Activated CD4-positive, alpha-beta T cell treated with anti-CD3 and anti-CD28 coated beads, Interleukin-2, amount 10 ng/mL, durations not matched to agents 7 days and 5 days (primary cell): ENCODE data around the gene YAP1. TPM values are rescaled to one million over a fixed set of nuclear protein-coding genes. Genes with fewer than 3 reads are reported as not detected.

Source experiments
- CTCF ChIA-PET: fragments of 350-600 bp; sonication (Branson Sonifier 250); formaldehyde crosslinking; loops from one replicate; lab custom pipeline; 2021; ENCODE audit warnings: antibody characterized with exemption; lab: Charles Lee
- POLR2A ChIA-PET: fragments of 350-600 bp; sonication (Branson Sonifier 250); formaldehyde crosslinking; loops from one replicate; lab custom pipeline; 2021; ENCODE audit warnings: antibody characterized with exemption; lab: Charles Lee
- DNase-seq: peaks from one replicate; pipeline ENCODE4 v3.0.0-alpha.2; 2020
- H3K27ac Mint-ChIP-seq: one replicate; pipeline ENCODE4 v1.8.0; 2021; ENCODE audit warnings: mild to moderate bottlenecking, moderate library complexity, mixed read lengths
- H3K27me3 Mint-ChIP-seq: one replicate; pipeline ENCODE4 v1.8.0; 2021; ENCODE audit warnings: mixed read lengths
- H3K36me3 Mint-ChIP-seq: one replicate; pipeline ENCODE4 v1.8.0; 2021; ENCODE audit warnings: low read depth, mixed read lengths
- H3K4me1 Mint-ChIP-seq: one replicate; pipeline ENCODE4 v1.8.0; 2021; ENCODE audit warnings: mixed read lengths
- H3K4me3 Mint-ChIP-seq: one replicate; pipeline ENCODE4 v1.8.0; 2021; ENCODE audit warnings: mild to moderate bottlenecking, moderate library complexity, mixed read lengths
- H3K9me3 Mint-ChIP-seq: one replicate; pipeline ENCODE4 v1.8.0; 2021; ENCODE audit warnings: mixed read lengths
- total RNA-seq, 2 experiments: library from RNA; stranded (reverse); gene quantifications; one replicate each; pipeline ENCODE4 v1.2.3, GENCODE V29; 2021

The YAP1 gene
- total RNA-seq, 2 experiments from 2014 or later = not detected

DNA sequence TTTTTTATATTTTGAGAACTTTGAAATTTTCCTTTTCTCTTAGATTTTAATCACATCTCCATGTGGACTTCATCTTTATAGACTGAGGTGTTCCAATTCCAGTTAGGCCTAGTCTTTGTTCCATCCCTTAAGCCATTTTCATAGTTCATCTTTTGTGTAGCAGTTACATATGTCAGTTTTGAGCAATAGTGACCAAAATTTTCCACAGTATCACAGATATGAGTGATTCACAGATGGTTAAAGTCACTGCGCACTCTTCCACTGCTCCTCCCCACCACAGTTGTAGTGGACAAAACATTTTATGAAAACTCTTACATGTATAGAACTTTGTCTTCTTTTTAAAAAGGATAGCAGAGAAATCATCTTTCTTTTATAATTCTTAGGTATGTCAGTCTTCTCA, 42.8 kb downstream of the YAP1 start:
- ChIA-PET POLR2A (no interaction called here), CTCF (no interaction called here)
- no peaks in the 10 kb centered on the region for H3K4me1 Mint-ChIP-seq
- no peak overlapping the region for H3K27ac Mint-ChIP-seq
- H3K36me3 Mint-ChIP-seq = no peaks in the 10 kb centered on the region
- H3K4me3 Mint-ChIP-seq = no peak overlapping the region
- no peak for DNase-seq
- no peaks in the 10 kb centered on the region for H3K9me3 Mint-ChIP-seq
- H3K27me3 Mint-ChIP-seq = peaks cover 21% of the 10 kb centered on the region

DNA sequence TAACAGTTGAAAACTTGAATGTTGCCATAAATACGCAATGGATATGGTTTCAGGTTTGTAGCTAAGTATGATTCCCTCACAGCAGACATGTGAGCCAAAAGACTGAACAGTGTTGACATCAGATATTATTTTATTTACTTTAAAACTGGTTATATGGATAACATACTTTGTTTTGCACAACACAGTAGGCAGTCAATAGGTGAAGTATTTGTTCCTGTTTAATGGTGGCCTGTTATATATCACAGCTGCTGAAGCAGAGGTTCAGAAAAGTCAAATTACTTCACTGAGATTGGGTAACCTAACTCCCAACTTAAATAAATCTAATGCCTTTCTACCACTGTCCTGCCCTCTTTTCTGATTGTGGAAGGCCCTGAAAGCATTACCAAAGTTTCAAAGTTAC, 44.6 kb downstream of the YAP1 start:
- no peaks in the 10 kb centered on the region for H3K36me3 Mint-ChIP-seq
- ChIA-PET CTCF (no interaction called here), POLR2A (no interaction called here)
- DNase-seq = no peak
- H3K4me1 Mint-ChIP-seq = no peaks in the 10 kb centered on the region
- no peak overlapping the region for H3K4me3 Mint-ChIP-seq
- no peak overlapping the region for H3K27ac Mint-ChIP-seq
- no peaks in the 10 kb centered on the region for H3K9me3 Mint-ChIP-seq
- peaks cover 17% of the 10 kb centered on the region for H3K27me3 Mint-ChIP-seq

DNA sequence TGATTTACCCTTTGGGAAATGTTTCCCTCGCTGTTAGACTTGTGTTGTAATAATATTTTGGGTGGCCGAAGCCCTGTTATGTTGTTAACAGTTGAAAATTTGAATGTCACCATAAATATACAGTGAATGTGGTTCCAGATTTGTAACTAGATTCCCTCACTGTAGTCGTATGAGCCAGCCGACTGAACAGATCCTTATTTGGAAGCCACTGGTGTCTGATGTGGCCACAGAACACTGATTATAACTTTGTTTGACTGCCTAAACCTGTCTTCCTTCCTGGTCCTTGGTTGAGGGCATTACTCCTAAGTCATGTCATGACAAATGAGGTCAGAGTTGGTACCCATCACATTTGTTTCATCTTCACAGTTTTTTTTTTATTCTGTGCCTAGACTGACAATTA, 45.4 kb downstream of the YAP1 start:
- H3K27ac Mint-ChIP-seq = no peak overlapping the region
- CTCF ChIA-PET = no interaction called here
- POLR2A ChIA-PET = no interaction called here
- no peak for DNase-seq
- no peak overlapping the region for H3K4me3 Mint-ChIP-seq
- H3K4me1 Mint-ChIP-seq = no peaks in the 10 kb centered on the region
- peaks cover 17% of the 10 kb centered on the region for H3K27me3 Mint-ChIP-seq
- H3K36me3 Mint-ChIP-seq = no peaks in the 10 kb centered on the region
- no peaks in the 10 kb centered on the region for H3K9me3 Mint-ChIP-seq

DNA sequence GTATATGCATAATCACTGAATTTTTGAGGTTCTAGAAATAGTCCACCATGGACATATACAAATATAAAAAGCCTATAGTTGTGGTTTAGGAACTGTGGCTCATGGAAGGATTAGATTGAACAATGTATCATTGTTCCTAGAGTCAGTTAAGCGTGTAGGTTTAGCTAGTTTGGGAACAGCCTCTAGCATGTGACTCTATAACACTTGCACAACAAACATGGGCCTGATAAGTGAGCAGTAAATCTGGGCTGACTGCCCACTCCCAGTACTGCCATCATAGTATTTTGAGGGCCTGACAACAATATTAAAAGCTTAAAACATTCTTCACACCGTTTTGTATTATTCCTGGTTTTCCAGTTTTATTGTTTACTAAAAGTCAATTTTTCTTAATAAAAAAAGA, 47.0 kb downstream of the YAP1 start:
- H3K4me3 Mint-ChIP-seq = no peak overlapping the region
- ChIA-PET POLR2A (no interaction called here), CTCF (no interaction called here)
- H3K36me3 Mint-ChIP-seq = no peaks in the 10 kb centered on the region
- no peaks in the 10 kb centered on the region for H3K4me1 Mint-ChIP-seq
- peaks cover 14% of the 10 kb centered on the region for H3K27me3 Mint-ChIP-seq
- DNase-seq = no peak
- no peak overlapping the region for H3K27ac Mint-ChIP-seq
- no peaks in the 10 kb centered on the region for H3K9me3 Mint-ChIP-seq

DNA sequence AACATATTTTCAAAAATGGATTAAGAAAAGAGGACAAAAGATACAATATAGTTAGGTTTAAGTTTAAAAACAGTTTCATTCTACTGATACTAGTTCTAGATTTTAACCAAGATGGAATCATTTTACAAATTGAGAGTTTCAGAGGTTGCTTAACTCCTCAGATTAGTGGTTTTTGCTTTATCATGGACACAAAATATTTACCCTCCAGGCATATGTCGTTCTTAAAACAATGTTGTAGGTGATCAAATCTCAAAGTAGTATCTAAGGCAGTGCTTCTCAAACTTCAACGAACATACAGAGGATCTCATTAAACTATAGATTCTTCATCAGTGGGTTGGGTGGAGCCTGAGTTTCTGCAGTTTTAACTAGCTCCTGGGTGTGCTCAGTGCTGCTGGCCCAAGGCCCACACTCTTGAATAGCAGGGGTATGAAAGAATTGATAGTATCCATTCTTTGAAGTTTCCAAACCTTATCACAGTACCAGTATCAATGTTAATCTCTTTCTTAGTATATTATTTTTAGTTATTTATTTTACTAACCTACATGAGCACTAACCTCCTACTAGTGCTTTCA, 48.0 kb downstream of the YAP1 start:
- Mint-ChIP-seq H3K9me3 (no peaks in the 10 kb centered on the region), H3K27me3 (peaks cover 7% of the 10 kb centered on the region), H3K27ac (no peak overlapping the region), H3K36me3 (no peaks in the 10 kb centered on the region), H3K4me1 (no peaks in the 10 kb centered on the region), H3K4me3 (no peak overlapping the region)
- ChIA-PET POLR2A (no interaction called here), CTCF (no interaction called here)
- no peak for DNase-seq

DNA sequence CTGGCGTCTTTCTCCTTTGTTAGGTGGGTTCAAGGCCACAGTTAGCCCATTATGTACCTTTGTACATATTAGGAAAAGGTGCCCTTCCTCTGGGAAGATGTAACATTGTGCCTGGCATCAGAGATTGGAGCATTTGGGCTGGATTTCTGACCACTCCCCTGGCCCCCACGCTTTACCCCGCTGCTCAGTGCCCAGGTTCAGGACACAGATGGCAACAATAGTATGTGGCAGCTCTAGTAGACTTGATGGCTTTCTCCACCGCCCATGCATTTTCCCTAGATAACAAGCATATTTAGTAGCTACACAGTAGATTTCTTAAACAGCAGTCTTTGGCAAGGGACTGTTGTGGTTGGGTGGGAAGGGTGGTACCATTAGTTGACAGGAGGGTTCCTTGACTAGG, 53.1 kb downstream of the YAP1 start:
- peaks cover 2% of the 10 kb centered on the region for H3K27me3 Mint-ChIP-seq
- no peak overlapping the region for H3K4me3 Mint-ChIP-seq
- H3K9me3 Mint-ChIP-seq = no peaks in the 10 kb centered on the region
- POLR2A ChIA-PET = no interaction called here
- CTCF ChIA-PET = no interaction called here
- DNase-seq = no peak
- no peaks in the 10 kb centered on the region for H3K36me3 Mint-ChIP-seq
- no peak overlapping the region for H3K27ac Mint-ChIP-seq
- no peaks in the 10 kb centered on the region for H3K4me1 Mint-ChIP-seq

DNA sequence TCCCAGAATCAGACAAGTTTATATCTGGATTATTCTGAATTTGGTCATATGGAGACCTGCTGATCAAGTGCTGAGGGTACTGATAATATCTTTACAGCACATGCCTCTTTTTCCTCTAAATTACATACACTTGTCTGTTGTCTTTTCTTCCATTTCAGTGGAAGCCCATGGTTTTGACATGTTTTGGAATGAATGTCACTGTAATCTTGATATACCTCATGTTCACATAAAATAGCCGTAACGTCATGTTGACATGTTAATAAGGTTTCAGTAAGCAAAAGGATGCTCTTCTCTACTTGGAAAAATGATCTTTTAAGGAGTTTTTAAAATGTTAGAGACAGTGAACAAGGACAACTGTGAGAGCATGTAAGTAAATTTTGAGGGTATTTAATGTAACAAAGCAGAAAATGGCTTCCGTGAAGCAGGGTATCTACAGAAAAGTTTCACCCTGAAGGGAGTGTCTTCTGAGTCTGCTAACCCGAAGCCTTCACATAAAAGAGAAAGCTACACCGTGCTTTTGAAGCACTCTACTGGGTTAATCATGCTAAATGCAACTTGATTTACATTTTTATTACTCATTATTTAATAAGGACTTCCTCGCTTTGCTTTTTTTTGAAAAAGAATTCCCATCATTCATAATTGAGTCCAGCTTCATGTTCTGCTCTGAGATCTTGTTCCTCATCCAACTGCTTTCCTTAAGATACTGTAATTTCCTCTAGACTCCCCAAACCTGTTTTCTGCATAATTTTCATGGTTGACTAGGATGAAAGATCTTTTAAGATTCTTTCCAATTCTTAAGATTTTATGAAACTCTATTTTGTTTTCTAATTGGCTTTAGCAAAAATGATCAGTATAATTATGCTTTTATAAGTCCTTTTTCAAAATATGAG, 56.2 kb downstream of the YAP1 start:
- Mint-ChIP-seq H3K9me3 (no peaks in the 10 kb centered on the region), H3K4me1 (no peaks in the 10 kb centered on the region), H3K36me3 (no peaks in the 10 kb centered on the region), H3K4me3 (no peak overlapping the region), H3K27me3 (peaks cover 5% of the 10 kb centered on the region), H3K27ac (no peak overlapping the region)
- POLR2A ChIA-PET = no interaction called here
- no peak for DNase-seq
- CTCF ChIA-PET = no interaction called here

DNA sequence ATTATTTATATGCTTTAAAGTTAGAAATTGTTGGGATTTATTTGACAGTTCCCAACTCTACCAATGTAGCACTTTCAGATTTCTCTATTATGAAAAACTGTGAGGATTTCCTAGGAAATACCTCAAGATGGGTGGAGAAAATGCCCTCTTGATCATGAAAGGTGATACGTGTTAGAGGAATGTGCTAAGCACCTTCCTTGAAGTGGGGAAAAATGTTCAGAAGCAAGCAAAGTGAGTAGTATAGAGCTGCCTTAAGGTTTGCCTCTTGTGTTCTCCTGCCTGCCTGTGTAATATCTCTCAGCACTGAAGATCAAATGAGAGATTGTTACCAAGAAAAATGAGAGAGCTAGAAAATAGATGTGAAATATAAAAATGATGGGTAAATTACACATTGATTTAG, 58.2 kb downstream of the YAP1 start:
- CTCF ChIA-PET = no interaction called here
- H3K4me1 Mint-ChIP-seq = no peaks in the 10 kb centered on the region

DNA sequence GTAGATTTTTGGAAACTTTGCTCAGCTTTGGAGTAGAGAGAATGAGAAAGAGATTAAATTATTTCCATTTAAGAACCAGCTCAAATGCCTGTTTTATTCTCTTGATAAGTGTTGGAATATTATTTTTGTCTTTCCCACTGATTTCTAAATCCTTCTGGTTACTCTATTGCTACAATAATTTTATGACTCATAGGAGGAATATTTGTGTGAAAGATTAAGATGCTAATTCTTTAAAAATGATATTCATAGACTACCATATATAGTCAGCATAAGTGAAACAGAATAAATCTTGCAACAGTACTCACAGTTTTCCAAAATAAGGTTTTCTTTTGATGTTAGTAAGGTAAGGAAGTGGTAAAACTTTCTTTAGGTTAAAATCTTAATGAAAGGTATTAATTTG, 60.9 kb downstream of the YAP1 start:
- H3K4me1 Mint-ChIP-seq = no peaks in the 10 kb centered on the region
- no peaks in the 10 kb centered on the region for H3K9me3 Mint-ChIP-seq
- H3K4me3 Mint-ChIP-seq = no peak overlapping the region
- no peak overlapping the region for H3K27ac Mint-ChIP-seq
- H3K27me3 Mint-ChIP-seq = peaks cover 7% of the 10 kb centered on the region
- ChIA-PET POLR2A (interaction anchor here (0.6 kb wide), 1 partner anchor 172 kb away, joined by 6 read pairs; no protein-coding TSS in a partner anchor), CTCF (interaction anchor here (0.7 to 1.4 kb wide), 2 partner anchors 30 to 206 kb away, joined by 3 read pairs; no protein-coding TSS in a partner anchor)
- DNase-seq = no peak
- no peaks in the 10 kb centered on the region for H3K36me3 Mint-ChIP-seq

More for the DNA sequence above, 58.2 kb downstream of the YAP1 start:
- H3K9me3 Mint-ChIP-seq = no peaks in the 10 kb centered on the region
- no peak overlapping the region for H3K27ac Mint-ChIP-seq
- peaks cover 7% of the 10 kb centered on the region for H3K27me3 Mint-ChIP-seq
- DNase-seq = no peak
- H3K4me3 Mint-ChIP-seq = no peak overlapping the region
- POLR2A ChIA-PET = no interaction called here
- H3K36me3 Mint-ChIP-seq = no peaks in the 10 kb centered on the region

DNA sequence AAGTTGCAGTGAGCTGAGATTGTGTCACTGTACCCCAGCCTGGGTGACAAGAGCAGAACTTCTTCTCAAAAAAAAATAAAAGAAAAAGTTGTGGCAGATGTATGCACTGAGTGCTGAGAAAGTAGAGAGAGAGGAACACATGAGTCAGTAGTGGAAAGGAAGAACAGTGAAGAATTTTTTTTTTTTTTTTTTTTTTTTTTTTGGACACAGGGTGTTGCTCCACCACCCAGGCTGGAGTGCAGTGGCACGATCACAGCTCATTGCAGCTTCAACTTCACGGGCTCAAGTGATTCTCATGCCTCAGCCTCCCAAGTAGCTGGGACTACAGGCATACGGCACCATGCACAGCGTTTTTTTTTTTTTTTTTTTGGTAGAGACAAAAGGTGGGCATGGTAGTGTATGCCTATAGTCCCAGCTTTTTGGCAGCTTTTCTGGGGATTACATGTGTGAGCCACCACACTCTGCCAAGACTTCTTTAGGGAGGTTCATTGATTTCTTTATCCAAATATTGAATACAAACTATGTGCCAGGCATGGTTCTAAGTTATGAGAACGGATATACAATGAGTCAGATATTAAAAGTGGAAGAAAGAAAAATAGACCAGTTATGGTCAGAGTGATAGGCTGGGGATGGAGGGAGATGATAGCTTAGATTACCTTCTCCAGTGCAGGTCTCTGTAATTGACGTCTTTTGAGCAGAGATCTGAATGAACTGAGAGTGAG, 62.0 kb downstream of the YAP1 start:
- Mint-ChIP-seq H3K27ac (no peak overlapping the region), H3K4me3 (no peak overlapping the region), H3K36me3 (no peaks in the 10 kb centered on the region), H3K27me3 (peaks cover 7% of the 10 kb centered on the region), H3K4me1 (no peaks in the 10 kb centered on the region), H3K9me3 (no peaks in the 10 kb centered on the region)
- no peak for DNase-seq
- ChIA-PET POLR2A (no interaction called here), CTCF (interaction anchor here (0.6 to 1.4 kb wide), 3 partner anchors 15 to 98 kb away, joined by 3 read pairs; no protein-coding TSS in a partner anchor)

DNA sequence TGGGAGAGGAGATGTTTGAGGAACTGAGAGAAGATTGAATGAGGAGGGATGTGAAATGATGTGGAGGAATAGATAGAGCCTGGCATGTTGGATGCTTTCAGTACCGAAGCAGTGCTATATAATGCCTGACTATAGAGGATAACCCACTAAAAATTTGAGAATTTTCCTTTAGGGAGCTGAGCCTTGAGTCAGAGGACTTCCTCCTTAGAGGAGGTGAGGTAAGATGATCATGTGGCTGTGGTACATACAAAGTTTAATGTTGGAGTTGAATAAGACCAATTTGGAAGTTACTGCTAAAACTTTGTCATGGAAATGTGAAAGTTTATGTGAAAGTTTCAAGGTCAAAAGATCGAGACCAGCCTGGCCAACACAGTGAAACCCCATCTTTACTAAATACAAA, 66.9 kb downstream of the YAP1 start:
- no peak overlapping the region for H3K4me3 Mint-ChIP-seq
- no peaks in the 10 kb centered on the region for H3K9me3 Mint-ChIP-seq
- ChIA-PET CTCF (interaction anchor here (1.4 kb wide), 1 partner anchor 8 kb away, joined by 3 read pairs; no protein-coding TSS in a partner anchor), POLR2A (no interaction called here)
- H3K27me3 Mint-ChIP-seq = peaks cover 3% of the 10 kb centered on the region
- H3K4me1 Mint-ChIP-seq = no peaks in the 10 kb centered on the region
- H3K27ac Mint-ChIP-seq = no peak overlapping the region
- no peak for DNase-seq
- no peaks in the 10 kb centered on the region for H3K36me3 Mint-ChIP-seq

DNA sequence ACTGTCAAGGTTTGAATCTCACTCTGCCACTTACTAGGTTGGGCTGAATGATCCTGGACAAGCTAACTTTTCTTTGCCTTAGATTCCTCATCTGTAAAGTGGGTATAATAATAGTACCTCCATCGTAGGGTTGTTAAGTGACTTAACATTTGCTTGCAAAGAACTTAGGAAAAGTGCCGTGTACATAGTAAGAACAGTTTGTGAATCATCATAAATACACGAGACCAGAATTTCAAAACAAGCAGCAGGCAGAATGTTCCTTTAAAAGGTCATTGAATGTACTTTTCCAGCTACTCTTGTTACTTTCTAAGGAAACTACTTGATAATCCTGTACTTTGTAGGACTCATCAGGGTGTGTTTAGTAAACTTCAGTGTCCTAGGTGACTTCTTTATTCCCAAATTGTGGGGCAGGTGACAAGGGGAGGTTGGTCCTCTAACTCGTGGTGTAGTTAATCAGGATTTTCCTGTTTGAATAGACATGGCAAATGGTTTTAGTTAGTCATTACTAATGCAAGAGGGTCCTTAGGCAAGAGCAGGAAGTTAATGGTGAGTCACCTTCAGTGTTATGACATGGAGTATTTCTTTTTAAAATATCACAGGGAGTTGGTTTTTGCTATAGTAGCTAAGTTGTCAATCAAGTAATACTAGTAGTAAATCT, 67.9 kb downstream of the YAP1 start:
- Mint-ChIP-seq H3K4me3 (no peak overlapping the region), H3K27me3 (no peaks in the 10 kb centered on the region), H3K36me3 (no peaks in the 10 kb centered on the region), H3K4me1 (no peaks in the 10 kb centered on the region), H3K9me3 (no peaks in the 10 kb centered on the region), H3K27ac (no peak overlapping the region)
- DNase-seq = no peak
- ChIA-PET POLR2A (no interaction called here), CTCF (no interaction called here)
